GM19463 (cell line): ENCODE data around the gene GRID2.

ENCODE experiments used
- ATAC-seq: cut with Tn5 transposase; IDR thresholded peaks from one replicate; pipeline ENCODE4 v1.9.1; 2021; ENCODE audit warnings: mild to moderate bottlenecking, moderate library complexity; ENCODE audit not compliant: unreplicated experiment

GRID2 gene

DNA sequence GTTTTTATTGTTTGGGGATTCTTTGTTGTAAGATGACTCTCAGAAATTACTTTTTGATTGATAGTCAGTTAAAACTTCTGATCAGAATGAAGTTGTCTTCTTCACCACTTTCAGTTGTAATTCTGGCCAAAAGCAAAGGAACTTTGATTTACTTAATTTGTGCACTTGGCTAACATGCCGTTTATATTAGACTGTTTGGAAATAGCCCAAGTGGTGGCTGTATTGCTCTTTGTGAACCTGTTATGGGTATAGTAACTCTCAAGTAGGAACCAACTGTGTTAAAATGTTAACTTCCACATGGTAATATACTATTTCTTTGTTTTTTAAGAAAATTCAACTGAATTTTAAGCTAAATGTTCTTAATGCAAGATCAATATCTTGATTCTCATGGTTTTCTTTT, 581.9 kb downstream of the GRID2 start:
- no peak for ATAC-seq

- no peak for ATAC-seq
These were observed 648.7 kb downstream of the GRID2 start for GRCh38 chr4:92952426-92952825.

- ATAC-seq, result no peak
These were observed 649.1 kb downstream of the GRID2 start for GRCh38 chr4:92952897-92953296.

DNA sequence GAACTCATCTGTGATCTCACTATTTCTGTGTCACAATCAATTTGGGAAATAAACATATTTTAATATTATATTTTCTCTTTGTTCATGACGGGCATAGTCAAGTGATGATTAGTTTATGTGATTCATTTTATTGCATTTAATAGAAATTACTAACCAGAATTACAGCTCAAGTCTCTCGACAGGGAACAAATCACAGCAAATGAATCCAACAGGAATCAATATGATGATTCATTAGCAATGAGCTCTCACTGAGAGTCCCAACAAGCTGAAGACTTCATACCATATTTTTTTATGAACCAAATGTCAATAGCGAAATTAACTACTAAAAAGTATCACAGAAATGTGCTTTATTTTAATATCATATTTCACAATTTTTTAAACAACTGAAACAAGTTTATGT, 649.7 kb downstream of the GRID2 start:
- ATAC-seq, result no peak

DNA sequence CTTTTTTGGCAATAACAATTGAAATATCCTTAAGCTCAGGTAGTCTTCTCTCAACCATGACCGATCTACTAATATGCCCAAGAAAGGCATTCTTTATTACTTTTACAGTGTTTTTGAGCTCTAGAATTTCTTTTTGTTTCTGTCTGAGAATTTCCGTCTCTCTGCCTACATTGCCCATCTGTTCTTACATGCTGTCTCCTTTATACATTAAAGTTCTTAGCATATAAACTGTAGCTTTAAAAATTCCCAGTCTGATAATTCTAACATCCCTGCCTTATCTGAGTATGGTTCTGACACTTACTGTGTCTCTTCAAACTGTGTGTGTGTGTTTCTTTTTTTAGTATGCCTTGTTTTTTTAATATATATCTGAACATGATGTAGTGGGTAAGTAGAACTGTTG, 658.1 kb downstream of the GRID2 start:
- no peak for ATAC-seq

- no peak for ATAC-seq
These were observed 659.1 kb downstream of the GRID2 start for GRCh38 chr4:92962831-92963230.

GRCh38 chr4:92968556-92968955, 664.8 kb downstream of the GRID2 start:
- no peak for ATAC-seq

DNA sequence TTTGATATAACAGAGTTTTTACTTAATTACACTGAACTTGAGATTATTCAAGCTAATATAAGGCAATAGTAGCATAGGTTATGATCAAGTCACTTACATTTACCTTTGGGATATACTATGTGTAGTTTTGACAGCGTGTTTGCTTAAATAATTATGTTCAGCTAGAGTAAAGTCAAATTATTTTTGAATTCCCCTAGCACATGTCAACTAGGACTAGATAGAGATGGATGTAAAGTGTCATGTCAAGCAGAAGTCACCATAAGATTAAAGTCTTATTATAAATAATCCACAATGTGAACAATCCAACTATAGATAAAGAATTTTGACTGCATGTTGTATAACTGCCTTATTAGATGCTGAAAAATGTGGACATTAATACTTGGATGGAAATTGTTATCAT, 665.2 kb downstream of the GRID2 start:
- ATAC-seq, result no peak

DNA sequence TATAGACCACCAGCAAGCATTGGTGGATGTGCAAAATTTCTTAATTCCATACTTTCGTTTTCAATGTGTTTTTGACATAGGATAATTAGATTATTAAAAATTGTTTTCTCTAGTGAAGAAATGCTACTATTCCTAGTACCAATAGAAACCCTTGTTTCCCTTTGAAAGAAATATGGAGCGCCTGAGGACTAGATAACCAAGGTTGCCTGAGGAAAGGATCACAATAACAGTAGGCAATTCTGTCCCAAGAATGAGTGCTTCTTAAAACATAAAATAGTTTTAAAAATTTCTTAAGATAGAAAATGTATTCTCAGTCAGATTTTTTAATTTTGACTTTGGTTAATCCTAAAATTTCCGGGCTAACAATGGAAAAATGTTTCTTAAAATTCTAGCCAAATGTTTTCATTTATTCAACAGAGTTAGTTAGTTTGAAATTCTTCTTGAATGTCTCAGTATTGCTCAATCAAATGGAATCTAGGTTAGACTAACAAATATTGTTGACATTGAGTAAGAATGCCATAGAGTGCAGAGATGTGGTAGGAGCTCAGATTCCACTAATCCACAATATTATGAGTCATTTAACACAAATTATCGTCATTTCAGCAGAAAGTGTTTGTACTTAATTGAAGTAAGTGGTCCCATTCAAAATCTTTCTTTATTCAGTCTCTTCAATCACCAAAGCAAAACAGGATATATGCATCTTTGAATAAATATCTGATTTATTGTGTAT, 666.0 kb downstream of the GRID2 start:
- no peak for ATAC-seq

DNA sequence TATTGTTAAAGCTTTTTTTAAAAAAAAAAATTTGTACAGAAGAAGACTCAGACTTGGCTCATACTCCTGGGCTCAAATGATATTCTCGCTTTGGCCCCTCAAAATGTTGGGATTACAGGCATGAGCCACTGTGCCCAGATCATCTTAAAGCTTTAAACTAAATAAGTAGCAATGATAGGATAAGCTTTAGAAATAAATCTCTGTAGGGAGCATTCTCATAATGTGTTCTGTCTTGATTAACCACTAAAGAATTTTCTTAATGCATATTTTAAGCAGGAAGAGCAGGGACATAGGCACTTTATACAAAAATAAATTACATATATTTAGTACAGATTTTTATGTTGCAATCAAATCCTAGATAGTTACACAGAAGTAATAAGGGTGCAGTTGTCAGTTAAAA, 667.2 kb downstream of the GRID2 start:
- ATAC-seq, result no peak

DNA sequence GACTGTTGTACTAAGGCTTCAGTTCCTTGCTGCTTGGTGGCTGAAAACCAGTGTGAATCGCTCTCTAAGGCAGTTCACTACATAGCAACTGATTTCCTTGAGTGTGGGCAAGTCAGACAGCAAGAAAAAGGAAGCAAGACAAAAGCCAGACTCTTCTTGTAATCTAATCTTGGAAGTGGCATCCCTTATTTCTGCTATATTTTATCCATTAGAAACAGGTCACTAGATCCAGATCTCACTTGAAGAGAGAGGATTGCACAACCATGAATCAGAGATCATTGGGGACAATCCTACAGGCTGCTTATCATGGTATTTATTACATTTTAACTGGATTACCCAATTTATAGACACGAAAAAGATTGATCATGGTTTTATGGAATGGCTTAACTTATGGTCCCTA, 684.5 kb downstream of the GRID2 start:
- no peak for ATAC-seq

DNA sequence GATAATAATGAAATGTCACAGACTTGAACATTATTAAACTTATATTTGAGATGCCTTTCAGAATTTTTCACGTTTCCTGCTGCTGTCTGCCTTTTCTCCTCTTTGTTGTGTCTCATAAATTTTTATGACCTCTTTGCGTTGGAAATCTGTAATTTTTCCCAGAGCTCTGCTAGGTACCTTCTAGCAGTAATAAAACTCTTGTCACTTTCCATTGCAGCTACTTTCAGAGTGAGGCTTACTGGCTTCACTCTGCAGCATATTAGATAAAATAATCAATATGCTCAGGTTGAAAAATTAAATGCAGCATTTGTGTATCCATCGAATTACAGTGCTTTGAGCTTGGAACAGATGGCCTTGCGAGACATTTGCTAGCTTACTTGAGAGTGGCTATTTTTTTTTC, 689.0 kb downstream of the GRID2 start:
- ATAC-seq, result no peak

- no peak for ATAC-seq
These were observed 691.0 kb downstream of the GRID2 start for GRCh38 chr4:92994727-92995126.

GRCh38 chr4:92996533-92996932, 692.8 kb downstream of the GRID2 start:
- ATAC-seq, result no peak

- no peak for ATAC-seq
These were observed 697.1 kb downstream of the GRID2 start for GRCh38 chr4:93000910-93001309.

GRCh38 chr4:93002240-93002639, 698.5 kb downstream of the GRID2 start:
- ATAC-seq, result no peak

DNA sequence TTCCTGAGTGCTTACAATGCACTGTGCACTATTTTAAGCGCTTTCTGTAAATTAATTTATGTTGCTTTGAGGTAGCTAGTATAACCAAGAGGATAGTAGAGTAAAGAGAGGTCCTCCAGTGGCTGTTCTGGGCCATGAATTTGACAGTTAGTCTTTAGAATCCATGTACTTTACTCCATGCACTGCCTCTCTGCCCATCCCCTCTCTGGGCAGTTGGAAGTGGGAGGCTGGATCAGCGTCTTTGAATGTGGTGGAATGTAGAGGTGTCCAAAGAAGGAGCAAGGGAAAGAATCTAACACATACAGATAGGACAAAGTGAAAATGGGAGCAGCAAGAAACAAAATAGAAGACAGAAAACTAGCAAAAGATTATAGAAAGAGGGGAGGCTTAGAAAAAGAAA, 712.6 kb downstream of the GRID2 start:
- no peak for ATAC-seq

DNA sequence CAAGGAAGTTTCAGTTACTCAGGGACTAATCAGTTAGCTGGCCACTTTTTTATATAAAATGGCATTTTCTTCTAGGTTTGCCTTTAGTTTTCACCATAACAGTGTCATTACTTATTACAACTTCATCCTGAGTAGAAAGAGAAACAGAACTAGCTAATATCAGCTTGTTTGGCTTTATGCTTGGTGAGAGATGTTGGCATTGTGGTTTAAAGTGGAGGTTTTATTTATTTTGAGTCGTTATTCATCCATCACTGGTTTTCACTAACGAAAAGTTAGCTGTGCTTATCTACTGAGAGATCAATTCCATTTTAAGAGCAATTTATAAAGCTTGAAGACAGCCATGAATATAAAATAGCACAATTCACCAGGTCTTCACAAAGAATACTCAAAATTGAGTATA, 714.5 kb downstream of the GRID2 start:
- ATAC-seq, result no peak

- no peak for ATAC-seq
These were observed 715.0 kb downstream of the GRID2 start for GRCh38 chr4:93018806-93019205.

DNA sequence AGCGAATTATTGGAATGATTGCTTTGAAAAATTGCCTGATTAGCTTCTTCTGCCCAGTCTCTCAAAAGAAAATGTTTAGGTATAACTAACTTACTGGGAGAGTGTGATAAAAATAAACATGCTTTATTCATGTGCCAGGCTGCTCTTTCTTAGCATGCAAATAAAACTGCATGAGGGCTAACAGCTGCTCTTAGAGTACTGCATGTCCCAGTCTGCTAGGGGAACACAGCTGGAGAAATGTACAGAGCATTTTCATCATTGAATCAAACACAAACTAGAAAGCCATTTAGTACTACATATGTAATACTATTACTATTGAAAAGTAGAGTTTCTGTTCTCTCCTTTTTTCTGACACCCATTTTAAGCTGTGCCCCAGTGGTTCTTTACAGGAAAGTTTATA, 726.0 kb downstream of the GRID2 start:
- ATAC-seq, result no peak

DNA sequence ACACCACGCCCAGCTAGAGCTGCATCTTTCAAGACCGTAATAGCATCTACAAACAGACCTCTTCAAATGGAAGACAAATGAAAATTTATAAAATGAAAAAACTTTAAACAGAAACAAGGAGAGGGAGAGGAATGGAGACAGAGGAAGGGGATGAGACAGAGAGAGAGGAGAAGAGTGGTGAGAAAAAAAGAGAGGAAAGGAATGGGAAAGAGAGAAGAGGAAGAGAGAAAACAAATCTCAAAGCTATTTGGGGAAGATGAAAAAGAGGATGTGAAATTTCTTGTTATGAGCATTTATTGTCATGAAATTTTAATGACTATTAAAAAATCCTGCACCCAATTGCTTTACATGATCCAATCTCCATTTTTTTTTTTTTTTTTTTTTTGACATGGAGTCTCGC, 726.9 kb downstream of the GRID2 start:
- no peak for ATAC-seq

- no peak for ATAC-seq
These were observed 727.8 kb downstream of the GRID2 start for GRCh38 chr4:93031431-93032098.

- ATAC-seq, result no peak
These were observed 739.0 kb downstream of the GRID2 start for GRCh38 chr4:93042746-93043145.
